Measurements from ENCODE around the gene PTPN14.
"Not testable (repeated sequence)": the region's sequence is repeated elsewhere in the genome, so short reads cannot be mapped to it uniquely, and the experiment has no call there.

The PTPN14 gene

GRCh38 chr1:214510477-214510876 is 40.9 kb downstream of the PTPN14 start:
- Histone ChIP-seq H3K36me3 (ENCODE audit: insufficient read depth, low read length) (no peaks in the 10 kb centered on the region), H4K20me1 (ENCODE audit: insufficient read depth, low read length) (no peaks in the 10 kb centered on the region), H2AFZ (ENCODE audit: low read depth, low read length) (no peak overlapping the region), H3K27me3 (ENCODE audit: insufficient read depth, low read length, poor library complexity) (no peaks in the 10 kb centered on the region), H3K9ac (ENCODE audit: low read depth, low read length) (no peak overlapping the region), H3K79me2 (ENCODE audit: insufficient read depth, low read length) (no peaks in the 10 kb centered on the region), H3K9me3 (ENCODE audit: insufficient read depth, low read length, severe bottlenecking) (peaks cover 5% of the 10 kb centered on the region), H3K4me1 (ENCODE audit: insufficient read depth, low read length) (peaks cover 14% of the 10 kb centered on the region), H3K27ac (ENCODE audit: low read length) (no peak overlapping the region), H3K4me2 (ENCODE audit: insufficient read depth, low read length) (no peak overlapping the region), H3K4me3 (ENCODE audit: low read depth in 1 of 2, low read length in 2 of 2) (no peak overlapping the region)
- no peak for TF ChIP-seq CTCF (IDR thresholded peaks at IDR 0.05; ENCODE audit: borderline replicate concordance, extremely low read depth, low read length, poor library complexity, severe bottlenecking)
- no peak for ATAC-seq (ENCODE audit: insufficient read depth, low read depth)
- no peak for DNase-seq

DNA sequence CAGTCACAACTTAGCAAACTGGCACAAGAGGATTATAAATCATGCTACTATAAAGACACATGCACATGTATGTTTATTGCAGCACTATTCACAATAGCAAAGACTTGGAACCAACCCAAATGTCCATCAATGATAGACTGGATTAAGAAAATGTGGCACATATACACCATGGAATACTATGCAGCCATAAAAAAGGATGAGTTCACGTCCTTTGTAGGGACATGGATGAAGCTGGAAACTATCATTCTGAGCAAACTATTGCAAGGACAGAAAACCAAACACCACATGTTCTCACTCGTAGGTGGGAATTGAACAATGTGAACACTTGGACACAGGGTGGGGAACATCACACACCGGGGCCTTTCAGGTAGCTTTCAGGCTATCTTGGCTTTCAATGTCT is 41.8 kb downstream of the PTPN14 start:
- H3K9me3 ChIP-seq (ENCODE audit: insufficient read depth, low read length, severe bottlenecking); DNase-seq; H3K27ac ChIP-seq (ENCODE audit: low read length); H3K36me3 ChIP-seq (ENCODE audit: insufficient read depth, low read length); H2AFZ ChIP-seq (ENCODE audit: low read depth, low read length); H3K9ac ChIP-seq (ENCODE audit: low read depth, low read length); H3K79me2 ChIP-seq (ENCODE audit: insufficient read depth, low read length); ATAC-seq (ENCODE audit: insufficient read depth, low read depth); H3K4me3 ChIP-seq (ENCODE audit: low read depth in 1 of 2, low read length in 2 of 2); H3K4me2 ChIP-seq (ENCODE audit: insufficient read depth, low read length); H4K20me1 ChIP-seq (ENCODE audit: insufficient read depth, low read length); H3K27me3 ChIP-seq (ENCODE audit: insufficient read depth, low read length, poor library complexity): not testable (repeated sequence)
- peaks cover 14% of the 10 kb centered on the region for H3K4me1 ChIP-seq (ENCODE audit: insufficient read depth, low read length)

DNA sequence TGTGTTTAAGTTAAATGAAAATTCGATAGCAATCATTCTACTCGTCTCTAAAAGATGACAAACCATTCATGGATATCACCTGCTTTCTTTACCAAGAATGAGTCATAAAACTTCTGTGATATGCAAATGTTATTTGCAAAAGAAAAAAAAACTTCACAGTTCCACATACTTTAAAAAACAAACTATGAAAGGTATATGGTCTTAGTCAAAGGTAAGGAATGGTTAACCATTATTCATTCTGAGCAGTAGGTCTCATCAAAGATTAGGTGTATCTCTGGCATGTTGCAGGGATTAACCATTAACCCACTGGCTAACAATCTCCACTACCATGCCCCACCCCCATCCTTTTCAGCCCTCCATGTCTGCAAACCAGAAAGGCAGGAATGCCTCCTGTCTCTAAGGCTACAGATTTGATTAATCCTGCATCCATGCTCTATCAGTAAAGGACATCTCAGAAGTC is 44.4 kb downstream of the PTPN14 start:
- H3K27me3 ChIP-seq (ENCODE audit: insufficient read depth, low read length, poor library complexity) = no peaks in the 10 kb centered on the region
- H4K20me1 ChIP-seq (ENCODE audit: insufficient read depth, low read length) = no peaks in the 10 kb centered on the region
- H3K27ac ChIP-seq (ENCODE audit: low read length) = no peak overlapping the region
- H3K4me3 ChIP-seq (ENCODE audit: low read depth in 1 of 2, low read length in 2 of 2) = no peak overlapping the region
- no peak for ATAC-seq (ENCODE audit: insufficient read depth, low read depth)
- TF ChIP-seq CTCF (IDR thresholded peaks at IDR 0.05; ENCODE audit: borderline replicate concordance, extremely low read depth, low read length, poor library complexity, severe bottlenecking) (no peak), EZH2 (IDR thresholded peaks at IDR 0.05; ENCODE audit: borderline replicate concordance, low read depth, low read length, severe bottlenecking) (no peak)
- no peak overlapping the region for H2AFZ ChIP-seq (ENCODE audit: low read depth, low read length)
- H3K4me1 ChIP-seq (ENCODE audit: insufficient read depth, low read length) = peaks cover 14% of the 10 kb centered on the region
- H3K9me3 ChIP-seq (ENCODE audit: insufficient read depth, low read length, severe bottlenecking) = peaks cover 5% of the 10 kb centered on the region
- no peak for DNase-seq
- H3K79me2 ChIP-seq (ENCODE audit: insufficient read depth, low read length) = no peaks in the 10 kb centered on the region
- H3K36me3 ChIP-seq (ENCODE audit: insufficient read depth, low read length) = no peaks in the 10 kb centered on the region
- no peak overlapping the region for H3K9ac ChIP-seq (ENCODE audit: low read depth, low read length)
- H3K4me2 ChIP-seq (ENCODE audit: insufficient read depth, low read length) = no peak overlapping the region

GRCh38 chr1:214505134-214505533 is 46.3 kb downstream of the PTPN14 start:
- Histone ChIP-seq H3K79me2 (ENCODE audit: insufficient read depth, low read length) (no peaks in the 10 kb centered on the region), H3K9me3 (ENCODE audit: insufficient read depth, low read length, severe bottlenecking) (no peaks in the 10 kb centered on the region), H3K36me3 (ENCODE audit: insufficient read depth, low read length) (no peaks in the 10 kb centered on the region), H3K4me1 (ENCODE audit: insufficient read depth, low read length) (peaks cover 14% of the 10 kb centered on the region), H3K4me2 (ENCODE audit: insufficient read depth, low read length) (no peak overlapping the region), H3K27ac (ENCODE audit: low read length) (no peak overlapping the region), H3K4me3 (ENCODE audit: low read depth in 1 of 2, low read length in 2 of 2) (no peak overlapping the region), H2AFZ (ENCODE audit: low read depth, low read length) (no peak overlapping the region), H3K27me3 (ENCODE audit: insufficient read depth, low read length, poor library complexity) (no peaks in the 10 kb centered on the region), H4K20me1 (ENCODE audit: insufficient read depth, low read length) (no peaks in the 10 kb centered on the region), H3K9ac (ENCODE audit: low read depth, low read length) (no peak overlapping the region)
- ATAC-seq (ENCODE audit: insufficient read depth, low read depth) (no peak), DNase-seq (no peak)
- TF ChIP-seq EZH2 (IDR thresholded peaks at IDR 0.05; ENCODE audit: borderline replicate concordance, low read depth, low read length, severe bottlenecking) (no peak), CTCF (IDR thresholded peaks at IDR 0.05; ENCODE audit: borderline replicate concordance, extremely low read depth, low read length, poor library complexity, severe bottlenecking) (no peak)
